Right lung (tissue), 5 donors: ENCODE results near the gene VPS37C. TPM values are rescaled to one million over a fixed set of nuclear protein-coding genes. Genes with fewer than 3 reads are reported as not detected.
"Not testable (repeated sequence)": the region's sequence is repeated elsewhere in the genome, so short reads cannot be mapped to it uniquely, and the experiment has no call there.

Source experiments
- DNase-seq, 2 donors: peaks; one replicate each; pipeline ENCODE4 v3.0.0-alpha.2; 2013
- polyA plus RNA-seq, 5 donors: library from polyadenylated mRNA; unstranded; fragments of 120-200 nt; gene quantifications; one replicate each; pipeline versions ENCODE4 v1.2.1 to v1.2.3, GENCODE V29; 2013; ENCODE audit warnings: inconsistent platforms in 1 of 5, low replicate concordance in 1 of 5; ENCODE audit not compliant: insufficient read length in 5 of 5, insufficient read depth in 1 of 5

VPS37C gene
- polyA plus RNA-seq, 5 donors: 12.3 to 19.7 (median 15.6) TPM

GRCh38 chr11:61181489-61181888 is 20.3 kb upstream of the VPS37C start:
- DNase-seq: no peak

GRCh38 chr11:61180205-61180604 is 19.0 kb upstream of the VPS37C start:
- not testable (repeated sequence) for DNase-seq

- DNase-seq: no peak
Measured at GRCh38 chr11:61176446-61176845, 15.2 kb upstream of the VPS37C start.

GRCh38 chr11:61174949-61175348 is 13.7 kb upstream of the VPS37C start:
- DNase-seq: no peak

- no peak for DNase-seq
Measured at GRCh38 chr11:61174273-61174672, 13.0 kb upstream of the VPS37C start.

GRCh38 chr11:61173456-61173855 is 12.2 kb upstream of the VPS37C start:
- DNase-seq: no peak

- DNase-seq: no peak
Measured at GRCh38 chr11:61172888-61173287, 11.7 kb upstream of the VPS37C start.

- DNase-seq: no peak
Measured at GRCh38 chr11:61172356-61172755, 11.1 kb upstream of the VPS37C start.

- no peak for DNase-seq
Measured at GRCh38 chr11:61171907-61172306, 10.7 kb upstream of the VPS37C start.

- no peak for DNase-seq
Measured at GRCh38 chr11:61170566-61170965, 9.3 kb upstream of the VPS37C start.

- no peak for DNase-seq
Measured at GRCh38 chr11:61168800-61169199, 7.6 kb upstream of the VPS37C start.

GRCh38 chr11:61168042-61168688 is 6.9 kb upstream of the VPS37C start:
- DNase-seq: no peak

- DNase-seq: not testable (repeated sequence)
Measured at GRCh38 chr11:61166331-61166730, 5.1 kb upstream of the VPS37C start.

- DNase-seq: not testable (repeated sequence)
Measured at GRCh38 chr11:61165785-61166184, 4.6 kb upstream of the VPS37C start.

- DNase-seq: no peak
Measured at GRCh38 chr11:61164606-61165424, 3.6 kb upstream of the VPS37C start.

- DNase-seq: no peak
Measured at GRCh38 chr11:61163714-61164605, 2.7 kb upstream of the VPS37C start.

- no peak for DNase-seq
Measured at GRCh38 chr11:61163021-61163420, 1.8 kb upstream of the VPS37C start.

GRCh38 chr11:61162092-61162941 is 1.1 kb upstream of the VPS37C start:
- DNase-seq: no peak

GRCh38 chr11:61160487-61161189 is 588 bp downstream of the VPS37C start:
- no peak for DNase-seq

- DNase-seq: no peak
Measured at GRCh38 chr11:61158691-61159381, 2.4 kb downstream of the VPS37C start.
